GM12801 (cell line): ENCODE measurements around the gene CDCA5.

Experiments used
- TF ChIP-seq, protein P1 (sequence below): IDR thresholded peaks from one replicate; pipeline ENCODE4 v1.5.1; 2011; ENCODE audit warnings: control low read depth; ENCODE audit not compliant: insufficient read length; ENCODE audit errors: extremely low read depth

CDCA5 gene

DNA sequence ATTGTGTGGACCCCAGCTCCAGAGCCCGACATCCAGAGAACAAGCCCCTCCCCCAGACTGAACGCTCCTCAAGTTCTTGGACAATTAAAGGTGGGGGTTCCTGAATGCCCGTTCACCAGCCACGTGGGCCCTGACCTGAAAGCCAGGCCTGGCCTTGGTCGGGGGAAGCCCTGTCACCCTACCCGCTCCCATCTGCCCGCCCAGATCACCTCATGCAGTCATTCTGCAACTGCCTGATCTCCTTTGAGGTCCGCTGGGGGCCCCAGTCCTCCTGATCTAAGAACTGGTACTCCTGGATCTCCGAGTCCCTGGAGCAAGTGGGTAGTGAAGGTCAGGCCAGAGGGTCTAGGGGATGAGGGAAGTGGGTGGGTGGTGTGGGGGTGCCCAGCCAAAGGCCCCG lies 16.4 kb downstream of the CDCA5 start:
- TF ChIP-seq, protein P1, sequence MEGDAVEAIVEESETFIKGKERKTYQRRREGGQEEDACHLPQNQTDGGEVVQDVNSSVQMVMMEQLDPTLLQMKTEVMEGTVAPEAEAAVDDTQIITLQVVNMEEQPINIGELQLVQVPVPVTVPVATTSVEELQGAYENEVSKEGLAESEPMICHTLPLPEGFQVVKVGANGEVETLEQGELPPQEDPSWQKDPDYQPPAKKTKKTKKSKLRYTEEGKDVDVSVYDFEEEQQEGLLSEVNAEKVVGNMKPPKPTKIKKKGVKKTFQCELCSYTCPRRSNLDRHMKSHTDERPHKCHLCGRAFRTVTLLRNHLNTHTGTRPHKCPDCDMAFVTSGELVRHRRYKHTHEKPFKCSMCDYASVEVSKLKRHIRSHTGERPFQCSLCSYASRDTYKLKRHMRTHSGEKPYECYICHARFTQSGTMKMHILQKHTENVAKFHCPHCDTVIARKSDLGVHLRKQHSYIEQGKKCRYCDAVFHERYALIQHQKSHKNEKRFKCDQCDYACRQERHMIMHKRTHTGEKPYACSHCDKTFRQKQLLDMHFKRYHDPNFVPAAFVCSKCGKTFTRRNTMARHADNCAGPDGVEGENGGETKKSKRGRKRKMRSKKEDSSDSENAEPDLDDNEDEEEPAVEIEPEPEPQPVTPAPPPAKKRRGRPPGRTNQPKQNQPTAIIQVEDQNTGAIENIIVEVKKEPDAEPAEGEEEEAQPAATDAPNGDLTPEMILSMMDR: no peak

DNA sequence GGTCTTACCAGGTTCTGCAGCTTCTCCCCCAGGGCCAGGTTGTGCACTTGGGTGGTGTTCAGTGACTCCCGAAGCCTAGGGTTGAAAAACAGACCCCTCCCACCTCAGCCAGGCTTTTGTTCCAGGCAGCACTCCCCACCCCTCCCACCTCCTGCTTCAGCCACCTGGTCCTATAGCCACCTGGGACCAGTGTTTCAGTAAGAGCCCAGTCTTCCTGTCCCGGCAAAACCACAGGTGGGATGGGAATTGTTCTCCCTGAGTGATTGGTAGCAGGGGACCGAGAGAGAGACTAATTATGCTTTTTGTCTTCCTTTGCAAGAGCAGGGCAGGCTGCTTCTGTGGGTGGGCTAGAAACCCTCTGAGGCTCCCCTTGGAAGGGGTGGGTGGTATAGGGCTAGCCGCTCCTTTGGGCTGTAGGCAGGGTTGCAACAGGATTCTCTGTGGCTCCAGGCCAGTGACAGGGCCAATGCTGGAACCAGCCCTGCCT lies 17.0 kb downstream of the CDCA5 start:
- TF ChIP-seq, protein P1: no peak

DNA sequence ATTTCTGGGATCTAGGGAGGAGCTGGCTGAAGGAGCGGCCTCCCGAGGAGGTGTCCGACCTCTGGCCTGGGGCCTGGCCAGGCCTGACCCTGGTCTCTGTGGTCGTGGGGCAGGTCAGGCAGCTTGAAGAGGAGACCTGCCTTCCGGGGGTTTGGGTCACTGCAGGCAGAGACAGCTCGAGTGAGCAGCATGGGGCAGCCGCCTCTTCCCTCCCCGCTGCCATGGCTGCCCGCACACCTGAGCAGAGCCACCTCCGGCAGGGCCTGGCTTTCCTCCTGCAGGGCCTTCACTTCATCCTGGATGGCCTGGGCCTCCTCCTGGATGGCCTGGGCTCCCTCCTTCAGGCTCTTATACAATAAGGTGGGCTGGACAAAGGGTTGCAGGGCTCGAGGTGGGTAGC lies 17.5 kb downstream of the CDCA5 start:
- TF ChIP-seq, protein P1: no peak

DNA sequence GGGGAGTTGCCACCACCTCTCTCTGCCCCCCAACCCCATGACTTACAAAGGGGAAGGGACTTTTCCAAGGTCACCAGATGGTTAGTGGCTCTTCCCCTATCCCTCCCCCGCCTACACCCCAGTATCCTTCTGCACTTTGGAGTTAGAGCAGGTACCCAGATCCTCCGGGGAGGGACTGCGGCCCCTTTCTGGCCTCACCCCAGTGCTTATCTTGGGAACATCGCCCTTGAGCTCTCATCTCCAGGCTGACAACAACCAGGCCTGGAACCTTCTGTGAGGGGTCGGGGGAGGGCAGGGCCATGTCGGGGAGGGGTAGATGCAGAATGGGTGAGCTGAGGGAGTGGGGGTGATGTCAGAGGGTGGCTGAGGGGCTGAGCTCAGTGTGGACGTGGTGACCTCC lies 18.0 kb downstream of the CDCA5 start:
- TF ChIP-seq, protein P1: no peak

DNA sequence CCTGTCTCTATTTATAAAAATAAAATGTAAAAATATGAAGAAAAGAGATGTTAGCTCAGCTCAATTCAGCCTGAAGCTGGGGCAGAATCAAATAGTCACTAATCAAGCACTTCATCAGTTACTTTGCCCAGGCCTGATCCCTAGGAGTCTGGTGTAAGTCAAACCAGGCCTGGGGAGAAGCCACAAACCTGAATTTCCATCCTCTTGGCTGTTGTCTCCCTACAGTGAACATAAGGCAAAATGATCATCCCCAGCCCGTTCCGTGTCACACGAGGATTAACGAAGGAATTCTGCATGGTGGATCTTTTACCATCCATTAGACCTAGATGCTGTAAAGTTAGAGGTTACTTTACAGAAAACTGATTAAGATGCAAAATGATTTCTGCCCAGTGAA lies 19.0 kb downstream of the CDCA5 start:
- TF ChIP-seq, protein P1: no peak

DNA sequence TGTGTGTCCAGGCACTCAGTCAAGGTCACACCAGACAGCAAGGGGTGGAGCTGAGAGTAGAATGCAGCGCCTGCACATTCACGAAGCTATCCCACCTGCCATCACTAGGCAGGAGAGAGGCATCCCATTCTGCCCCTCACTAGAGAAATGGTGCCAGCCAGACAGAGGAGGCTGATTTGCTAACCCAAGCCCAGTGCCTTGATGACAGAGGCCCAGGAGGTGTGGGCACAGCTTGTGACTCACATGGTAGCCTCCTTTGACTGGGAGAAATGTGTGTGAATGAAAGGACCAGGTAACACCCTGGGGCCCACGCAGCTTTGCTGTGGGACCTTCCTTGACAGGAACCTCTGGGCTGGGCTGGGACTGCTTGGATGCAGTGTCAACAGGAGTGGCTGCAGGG lies 20.3 kb downstream of the CDCA5 start:
- TF ChIP-seq, protein P1: no peak

DNA sequence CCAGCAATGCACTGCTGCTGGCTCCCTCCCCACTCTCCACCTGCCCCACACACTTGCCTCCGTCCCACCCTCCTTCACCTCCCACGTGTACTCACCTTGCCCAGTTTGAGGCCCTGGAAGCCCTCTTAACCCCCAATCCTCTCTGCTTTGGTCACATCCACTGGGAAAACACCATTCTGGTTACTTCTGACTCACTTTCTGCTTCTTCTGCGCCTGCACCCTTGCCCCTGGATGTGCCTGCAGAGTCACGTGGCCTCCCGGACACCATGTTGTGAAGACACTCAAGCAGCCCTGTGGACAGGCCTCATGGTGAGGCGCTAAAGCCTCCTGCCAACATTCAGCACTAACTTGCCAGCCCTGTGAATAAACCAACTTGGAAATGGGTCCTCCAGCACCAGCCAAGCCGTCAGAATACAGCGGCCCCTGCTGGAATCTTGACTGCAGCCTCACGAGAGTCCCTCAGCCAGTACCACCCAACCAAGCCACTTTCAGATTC lies 22.9 kb downstream of the CDCA5 start:
- TF ChIP-seq, protein P1: no peak
